MCF 10A (cell line): ENCODE data around the gene SLC39A3. TPM values are rescaled to one million over a fixed set of nuclear protein-coding genes. Genes with fewer than 3 reads are reported as not detected.

Experiments used
- BruUV-seq: library from RNA; stranded (reverse); fragments of 400-500 nt; replicated peaks from 2 replicates; lab custom pipeline; 2021; lab: Mats Ljungman, UMichigan
- CTCF ChIA-PET: fragments of 300-600 bp; sonication (Branson Sonifier 250); formaldehyde crosslinking; extraction: SDS; loops from one replicate; lab custom pipeline; 2021; ENCODE audit warnings: antibody characterized with exemption, inconsistent platforms; lab: Yijun Ruan, JAX
- POLR2A ChIA-PET: fragments of 300-600, 350-650 bp; sonication (Branson Sonifier 250); formaldehyde crosslinking; extraction: SDS; loops from one replicate; lab custom pipeline; 2020; ENCODE audit warnings: antibody characterized with exemption, inconsistent platforms; lab: Yijun Ruan, JAX
- DNase-seq: peaks from one replicate; pipeline ENCODE4 v3.0.0-alpha.2; 2018; ENCODE audit not compliant: unreplicated experiment
- H3K27ac Mint-ChIP-seq: one replicate; pipeline ENCODE4 v1.8.0; 2022; ENCODE audit warnings: mild to moderate bottlenecking, low read depth, mixed read lengths; ENCODE audit not compliant: unreplicated experiment
- H3K27me3 Mint-ChIP-seq: one replicate; pipeline ENCODE4 v1.8.0; 2022; ENCODE audit warnings: mixed read lengths; ENCODE audit not compliant: insufficient read depth, unreplicated experiment
- H3K36me3 Mint-ChIP-seq: one replicate; pipeline ENCODE4 v1.8.0; 2022; ENCODE audit warnings: mild to moderate bottlenecking, moderate library complexity, mixed read lengths; ENCODE audit not compliant: insufficient read depth, unreplicated experiment
- H3K4me1 Mint-ChIP-seq: one replicate; pipeline ENCODE4 v1.8.0; 2022; ENCODE audit warnings: mixed read lengths; ENCODE audit not compliant: insufficient read depth, unreplicated experiment
- H3K4me3 Mint-ChIP-seq: one replicate; pipeline ENCODE4 v1.8.0; 2022; ENCODE audit warnings: mild to moderate bottlenecking, moderate library complexity, mixed read lengths; ENCODE audit not compliant: unreplicated experiment
- H3K9me3 Mint-ChIP-seq: one replicate; pipeline ENCODE4 v1.8.0; 2022; ENCODE audit warnings: mixed read lengths; ENCODE audit not compliant: unreplicated experiment
- CTCF ChIP-seq: fragments of 200-600 bp; IDR thresholded peaks from one replicate; pipeline ENCODE4 v1.8.0; 2022; ENCODE audit warnings: antibody characterized with exemption, mild to moderate bottlenecking; ENCODE audit not compliant: unreplicated experiment
- intact Hi-C: fragments of 100-400 bp; cut with micrococcal nuclease; formaldehyde crosslinking; loops from 2 replicates; pipeline ENCODE4 v1.14.1; 2022
- total RNA-seq: library from RNA; stranded (reverse); gene quantifications from 2 replicates; pipeline ENCODE4 v1.2.3, GENCODE V29; 2022

The SLC39A3 gene
- total RNA-seq, 1 experiment from 2014 or later, result 21.3 TPM

GRCh38 chr19:2761309-2761677 lies 21.5 kb upstream of the SLC39A3 start:
- CTCF ChIA-PET, result no interaction called here
- POLR2A ChIA-PET, result no interaction called here
- Mint-ChIP-seq H3K4me3 (no peak overlapping the region), H3K9me3 (no peaks in the 10 kb centered on the region), H3K27me3 (no peaks in the 10 kb centered on the region), H3K36me3 (peaks cover 63% of the 10 kb centered on the region), H3K27ac (no peak overlapping the region), H3K4me1 (no peaks in the 10 kb centered on the region)
- no peak for DNase-seq
- TF ChIP-seq CTCF, result no peak
- intact Hi-C loops, result no loop called here
- no TSS peak for BruUV-seq

- DNase-seq, result no peak
- ChIA-PET CTCF (interaction anchor here (1.1 kb wide), 1 partner anchor 28 kb away, joined by 3 read pairs; no protein-coding TSS in a partner anchor), POLR2A (interaction anchor here (0.9 kb wide), 1 partner anchor 21 kb away, joined by 5 read pairs; no protein-coding TSS in a partner anchor)
- H3K36me3 Mint-ChIP-seq, result peaks cover 58% of the 10 kb centered on the region
- H3K4me1 Mint-ChIP-seq, result no peaks in the 10 kb centered on the region
- no peak overlapping the region for H3K27ac Mint-ChIP-seq
- H3K4me3 Mint-ChIP-seq, result no peak overlapping the region
- intact Hi-C loops, result no loop called here
- TF ChIP-seq CTCF, result no peak
- H3K27me3 Mint-ChIP-seq, result no peaks in the 10 kb centered on the region
- no TSS peak for BruUV-seq
- H3K9me3 Mint-ChIP-seq, result no peaks in the 10 kb centered on the region
These were observed 20.1 kb upstream of the SLC39A3 start for GRCh38 chr19:2759965-2760364.

GRCh38 chr19:2759362-2759761 lies 19.5 kb upstream of the SLC39A3 start:
- H3K27ac Mint-ChIP-seq, result no peak overlapping the region
- intact Hi-C loops, result no loop called here
- no peak for TF ChIP-seq CTCF
- POLR2A ChIA-PET, result interaction anchor here (0.9 kb wide), 1 partner anchor 20 kb away, joined by 5 read pairs; no protein-coding TSS in a partner anchor
- H3K4me1 Mint-ChIP-seq, result no peaks in the 10 kb centered on the region
- CTCF ChIA-PET, result interaction anchor here (0.6 to 1.1 kb wide), 3 partner anchors 9 to 55 kb away, joined by 3 to 4 read pairs (median 3); no protein-coding TSS in a partner anchor
- no peak overlapping the region for H3K4me3 Mint-ChIP-seq
- H3K36me3 Mint-ChIP-seq, result peaks cover 56% of the 10 kb centered on the region
- no peaks in the 10 kb centered on the region for H3K27me3 Mint-ChIP-seq
- DNase-seq, result no peak
- BruUV-seq, result no TSS peak
- no peaks in the 10 kb centered on the region for H3K9me3 Mint-ChIP-seq

GRCh38 chr19:2758601-2759313 lies 18.9 kb upstream of the SLC39A3 start:
- Mint-ChIP-seq H3K4me3 (no peak overlapping the region), H3K4me1 (no peaks in the 10 kb centered on the region), H3K9me3 (no peaks in the 10 kb centered on the region), H3K36me3 (peaks cover 56% of the 10 kb centered on the region), H3K27ac (no peak overlapping the region), H3K27me3 (no peaks in the 10 kb centered on the region)
- TF ChIP-seq CTCF, result no peak
- DNase-seq, result no peak
- ChIA-PET POLR2A (interaction anchor here (0.9 kb wide), 1 partner anchor 19 kb away, joined by 5 read pairs; no protein-coding TSS in a partner anchor), CTCF (interaction anchor here (0.6 to 0.9 kb wide), 5 partner anchors 9 to 165 kb away, joined by 3 to 5 read pairs (median 3); no protein-coding TSS in a partner anchor)
- no TSS peak for BruUV-seq
- intact Hi-C loops, result no loop called here
